GM12875 (cell line): Measurements from ENCODE around the gene ANKS6.

Source experiments
- H3K4me3 ChIP-seq: one replicate; pipeline ENCODE4 v1.5.1; 2011; ENCODE audit warnings: low read depth, low read length, control low read depth
- CTCF ChIP-seq: IDR thresholded peaks from 2 replicates; pipeline ENCODE4 v1.5.1; 2011; ENCODE audit warnings: low read depth, mild to moderate bottlenecking, control low read depth, inconsistent platforms, low read length, moderate library complexity, borderline replicate concordance; ENCODE audit not compliant: insufficient read depth

ANKS6 gene

DNA sequence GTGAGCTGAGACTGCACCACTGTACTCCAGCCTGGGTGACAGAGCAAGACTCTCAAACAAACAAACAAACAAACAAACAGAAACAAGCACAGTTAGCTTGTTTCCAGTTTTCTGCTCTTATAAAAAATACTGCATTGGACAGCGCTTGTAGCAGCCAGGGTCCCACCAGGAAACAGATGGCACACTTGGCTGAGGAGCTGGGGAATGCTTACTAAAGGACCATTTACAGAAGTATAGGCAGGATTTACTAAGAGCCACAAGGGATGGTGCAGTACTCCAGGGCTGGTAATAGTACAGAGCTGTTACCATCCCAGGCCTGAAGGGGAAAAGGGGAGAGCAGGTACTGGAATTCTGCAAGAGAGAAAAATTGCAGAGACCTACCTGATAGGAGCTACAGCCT, 5.2 kb upstream of the ANKS6 start:
- TF ChIP-seq CTCF = no peak

DNA sequence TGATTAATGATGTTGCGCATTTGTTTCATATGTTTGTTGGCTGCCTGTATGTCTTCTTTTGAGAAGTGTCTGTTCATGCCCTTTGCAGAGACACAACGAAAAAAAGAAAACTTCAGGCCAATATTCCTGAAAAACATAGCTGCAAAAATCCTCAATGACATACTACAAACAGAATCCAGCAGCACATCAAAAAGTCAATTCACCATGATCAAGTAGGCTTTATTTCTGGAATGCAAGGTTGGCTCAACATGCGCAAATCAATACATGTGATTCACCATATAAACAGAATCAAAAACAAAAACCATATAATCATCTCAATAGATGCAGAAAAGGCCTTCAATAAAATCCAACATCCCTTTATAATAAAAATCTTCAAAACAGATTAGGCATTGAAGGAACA, 1.9 kb upstream of the ANKS6 start:
- no peak overlapping the region for H3K4me3 ChIP-seq
- no peak for TF ChIP-seq CTCF

More for the DNA sequence above, 5.2 kb upstream of the ANKS6 start:
- no peak overlapping the region for H3K4me3 ChIP-seq

DNA sequence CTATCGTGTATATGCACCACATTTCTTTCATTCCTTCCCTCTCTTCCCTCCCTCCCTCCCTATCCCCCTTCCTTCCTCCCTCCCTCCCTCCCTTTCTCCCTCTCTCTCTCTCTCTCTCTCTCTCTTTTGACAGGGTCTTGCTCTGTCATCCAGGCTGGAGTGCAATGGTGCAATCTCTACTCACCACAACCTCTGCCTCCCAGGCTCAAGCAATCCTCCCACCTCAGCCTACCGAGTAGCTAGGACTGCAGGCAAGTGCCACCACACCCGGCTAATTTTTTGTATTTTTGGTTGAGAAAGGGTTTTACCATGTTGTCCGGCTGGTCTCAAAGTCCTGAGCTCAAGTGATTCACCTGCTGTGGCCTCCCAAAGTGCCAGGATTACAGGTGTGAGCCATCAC, 1.1 kb upstream of the ANKS6 start:
- no peak overlapping the region for H3K4me3 ChIP-seq
- TF ChIP-seq CTCF = no peak

- TF ChIP-seq CTCF = no peak
- no peak overlapping the region for H3K4me3 ChIP-seq
These were observed 388 bp downstream of the ANKS6 start for GRCh38 chr9:98795970-98796363.

- H3K4me3 ChIP-seq = no peak overlapping the region
- TF ChIP-seq CTCF = no peak
These were observed 930 bp downstream of the ANKS6 start for GRCh38 chr9:98795295-98795955.

GRCh38 chr9:98794802-98795201, 1.6 kb downstream of the ANKS6 start:
- H3K4me3 ChIP-seq = no peak overlapping the region
- TF ChIP-seq CTCF = no peak

GRCh38 chr9:98793031-98793430, 3.3 kb downstream of the ANKS6 start:
- H3K4me3 ChIP-seq = no peak overlapping the region
- TF ChIP-seq CTCF = no peak
